GM06990 (cell line): ENCODE results near the gene MRPL18.
A peak's percentile ranks its signal among the peaks of the same experiment; 100 is the strongest.
"Not testable (repeated sequence)": the region's sequence is repeated elsewhere in the genome, so short reads cannot be mapped to it uniquely, and the experiment has no call there.

Experiments
- DNase-seq: peaks from one replicate; pipeline ENCODE4 v3.0.0-alpha.2; 2011; ENCODE audit not compliant: insufficient read length; ENCODE audit errors: extremely low read depth
- H3K27me3 ChIP-seq: replicated peaks from 2 replicates; pipeline ENCODE4 v1.6.0; 2011; ENCODE audit warnings: low read length; ENCODE audit not compliant: control insufficient read depth, insufficient read depth
- H3K36me3 ChIP-seq: 2 replicates; pipeline ENCODE4 v1.5.1; 2011; ENCODE audit warnings: low read length; ENCODE audit not compliant: control insufficient read depth, insufficient read depth
- H3K4me3 ChIP-seq: replicated peaks from 2 replicates; pipeline ENCODE4 v1.5.1; 2011; ENCODE audit warnings: low read depth, mild to moderate bottlenecking, control low read depth, low read length
- TF ChIP-seq, protein P1 (sequence below): IDR thresholded peaks from 2 replicates; pipeline ENCODE4 v1.5.1; 2011; ENCODE audit warnings: low read length, control low read depth, mild to moderate bottlenecking, inconsistent platforms; ENCODE audit not compliant: insufficient read depth, poor library complexity, severe bottlenecking

MRPL18 gene

DNA sequence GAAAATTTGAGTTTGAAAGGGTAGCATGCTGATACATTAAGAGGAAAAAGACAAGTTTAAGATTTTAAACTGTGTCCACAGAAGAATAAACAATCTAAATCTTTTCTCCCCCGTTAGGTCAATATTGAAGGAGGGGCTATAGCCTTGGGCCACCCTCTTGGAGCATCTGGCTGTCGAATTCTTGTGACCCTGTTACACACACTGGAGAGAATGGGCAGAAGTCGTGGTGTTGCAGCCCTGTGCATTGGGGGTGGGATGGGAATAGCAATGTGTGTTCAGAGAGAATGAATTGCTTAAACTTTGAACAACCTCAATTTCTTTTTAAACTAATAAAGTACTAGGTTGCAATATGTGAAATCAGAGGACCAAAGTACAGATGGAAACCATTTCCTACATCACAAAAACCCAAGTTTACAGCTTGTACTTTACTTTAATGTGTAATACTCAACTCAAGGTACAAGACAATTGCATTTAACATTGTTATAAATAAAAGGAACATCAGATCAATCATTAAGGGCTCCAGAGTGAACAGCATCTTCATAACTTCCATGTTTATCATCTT, 11.6 kb upstream of the MRPL18 start:
- Histone ChIP-seq H3K4me3 (no peak overlapping the region), H3K36me3 (peaks cover 27% of the 10 kb centered on the region), H3K27me3 (no peaks in the 10 kb centered on the region)
- no peak for DNase-seq
- TF ChIP-seq, protein P1, sequence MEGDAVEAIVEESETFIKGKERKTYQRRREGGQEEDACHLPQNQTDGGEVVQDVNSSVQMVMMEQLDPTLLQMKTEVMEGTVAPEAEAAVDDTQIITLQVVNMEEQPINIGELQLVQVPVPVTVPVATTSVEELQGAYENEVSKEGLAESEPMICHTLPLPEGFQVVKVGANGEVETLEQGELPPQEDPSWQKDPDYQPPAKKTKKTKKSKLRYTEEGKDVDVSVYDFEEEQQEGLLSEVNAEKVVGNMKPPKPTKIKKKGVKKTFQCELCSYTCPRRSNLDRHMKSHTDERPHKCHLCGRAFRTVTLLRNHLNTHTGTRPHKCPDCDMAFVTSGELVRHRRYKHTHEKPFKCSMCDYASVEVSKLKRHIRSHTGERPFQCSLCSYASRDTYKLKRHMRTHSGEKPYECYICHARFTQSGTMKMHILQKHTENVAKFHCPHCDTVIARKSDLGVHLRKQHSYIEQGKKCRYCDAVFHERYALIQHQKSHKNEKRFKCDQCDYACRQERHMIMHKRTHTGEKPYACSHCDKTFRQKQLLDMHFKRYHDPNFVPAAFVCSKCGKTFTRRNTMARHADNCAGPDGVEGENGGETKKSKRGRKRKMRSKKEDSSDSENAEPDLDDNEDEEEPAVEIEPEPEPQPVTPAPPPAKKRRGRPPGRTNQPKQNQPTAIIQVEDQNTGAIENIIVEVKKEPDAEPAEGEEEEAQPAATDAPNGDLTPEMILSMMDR = no peak

DNA sequence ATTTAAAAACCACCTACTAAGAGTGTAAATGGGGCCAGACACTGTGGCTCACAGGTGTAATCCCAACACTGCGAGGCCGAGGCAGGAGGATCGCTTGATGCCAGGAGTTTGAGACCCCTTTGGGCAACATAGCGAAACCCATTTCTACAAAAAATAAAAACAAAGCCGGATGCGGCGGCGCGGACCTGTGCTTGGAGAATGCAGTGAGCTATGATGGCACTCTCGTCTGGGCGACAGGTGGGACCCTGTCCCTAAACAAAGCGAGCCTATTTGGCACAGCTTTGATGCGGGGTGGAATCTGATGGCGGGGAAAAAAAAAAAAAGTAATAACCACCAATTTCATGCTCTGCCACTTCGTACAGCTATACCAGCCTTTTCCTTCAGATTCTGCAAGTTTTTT, 2.0 kb upstream of the MRPL18 start:
- DNase-seq = no peak
- H3K36me3 ChIP-seq = peaks cover 6% of the 10 kb centered on the region

GRCh38 chr6:159788753-159789376, 1.4 kb upstream of the MRPL18 start:
- Histone ChIP-seq H3K4me3 (peak overlapping the region; percentile 99), H3K36me3 (peaks cover 4% of the 10 kb centered on the region), H3K27me3 (no peaks in the 10 kb centered on the region)
- DNase-seq = peak; percentile 64
- TF ChIP-seq, protein P1 = no peak

More for the DNA sequence above, 2.0 kb upstream of the MRPL18 start:
- Histone ChIP-seq H3K27me3 (no peaks in the 10 kb centered on the region), H3K4me3 (peak overlapping the region; percentile 99)
- TF ChIP-seq, protein P1 = no peak

DNA sequence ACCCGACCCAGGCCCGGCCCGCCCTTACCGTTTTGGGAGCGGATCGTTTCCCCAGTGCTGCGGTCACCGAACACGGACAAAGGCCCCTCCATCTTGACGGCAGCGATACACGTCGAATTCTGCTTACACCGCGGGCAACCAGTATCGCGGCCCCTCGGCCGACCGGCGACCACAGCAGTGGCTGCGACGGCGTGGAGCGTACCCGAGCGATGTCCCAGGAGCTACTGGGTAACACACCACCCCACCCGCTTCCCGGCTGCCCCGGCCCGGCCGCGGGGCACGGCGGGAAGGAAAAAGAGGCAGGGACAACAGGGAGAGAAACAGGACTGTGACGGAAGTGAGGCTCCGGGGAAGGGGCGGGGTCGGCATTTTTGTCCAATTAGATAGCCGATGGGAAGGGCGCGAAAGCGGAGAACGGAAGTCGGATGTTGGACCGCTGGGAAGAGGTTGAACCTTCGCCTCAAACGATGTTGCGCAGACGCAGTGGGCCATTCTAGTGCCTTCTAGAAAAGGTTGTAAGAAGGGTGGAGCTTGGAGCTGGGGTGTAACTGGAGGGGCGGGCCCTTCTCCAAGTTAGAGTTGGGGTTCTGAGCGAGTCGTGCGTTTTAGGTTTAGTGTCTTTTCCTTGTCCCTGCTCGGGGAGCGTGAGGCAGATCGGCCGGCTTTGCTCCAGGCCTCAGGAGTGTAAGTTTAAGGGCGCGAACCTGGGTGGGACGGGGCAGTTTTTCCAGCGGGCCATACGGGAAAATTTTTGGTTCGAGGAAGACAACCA, 704 bp upstream of the MRPL18 start, which contains the start of gene TCP1:
TCP1 (minus strand) TSS at position 226 of the 772 bp plus-strand sequence; CDS start at position 92, 134 bp downstream.
- H3K36me3 ChIP-seq = peaks cover 4% of the 10 kb centered on the region

DNA sequence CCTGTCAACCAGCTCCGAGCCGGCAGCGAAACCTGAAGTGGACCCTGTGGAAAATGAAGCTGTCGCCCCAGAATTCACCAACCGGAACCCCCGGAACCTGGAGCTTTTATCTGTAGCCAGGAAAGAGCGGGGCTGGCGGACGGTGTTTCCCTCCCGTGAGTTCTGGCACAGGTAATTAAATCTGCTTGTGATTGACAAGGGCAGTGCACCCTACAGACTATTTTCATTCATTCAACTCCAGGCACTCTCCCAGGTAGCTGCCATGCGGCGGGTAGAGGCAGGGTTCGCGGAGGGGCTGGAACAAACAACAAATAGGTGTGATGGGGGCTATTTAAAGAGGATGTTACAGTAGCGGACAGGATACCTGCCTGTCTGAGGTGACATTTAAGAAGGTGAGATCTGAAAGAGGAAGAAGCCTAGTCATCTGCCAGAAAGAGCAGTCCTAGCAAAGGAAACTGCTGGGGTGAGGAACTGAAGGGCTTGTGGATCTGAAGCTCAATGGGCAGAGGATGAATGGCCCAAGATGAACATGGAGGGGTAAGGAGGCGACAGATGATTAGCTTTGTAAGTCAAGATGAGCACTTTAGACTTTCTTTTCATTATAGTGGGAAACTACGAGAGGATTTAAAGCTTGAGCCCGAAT, 810 bp downstream of the MRPL18 start:
- TF ChIP-seq, protein P1 = no peak
- Histone ChIP-seq H3K36me3 (peaks cover 6% of the 10 kb centered on the region), H3K27me3 (no peaks in the 10 kb centered on the region), H3K4me3 (peak overlapping the region; percentile 99)
- DNase-seq = peak; percentile 36

More for the DNA sequence above, 704 bp upstream of the MRPL18 start, which contains the start of gene TCP1:
- Histone ChIP-seq H3K27me3 (no peaks in the 10 kb centered on the region), H3K4me3 (peak within 1 kb of the TSS; percentile 99)
- TF ChIP-seq, protein P1 = no peak
- DNase-seq = peak; percentile 97

DNA sequence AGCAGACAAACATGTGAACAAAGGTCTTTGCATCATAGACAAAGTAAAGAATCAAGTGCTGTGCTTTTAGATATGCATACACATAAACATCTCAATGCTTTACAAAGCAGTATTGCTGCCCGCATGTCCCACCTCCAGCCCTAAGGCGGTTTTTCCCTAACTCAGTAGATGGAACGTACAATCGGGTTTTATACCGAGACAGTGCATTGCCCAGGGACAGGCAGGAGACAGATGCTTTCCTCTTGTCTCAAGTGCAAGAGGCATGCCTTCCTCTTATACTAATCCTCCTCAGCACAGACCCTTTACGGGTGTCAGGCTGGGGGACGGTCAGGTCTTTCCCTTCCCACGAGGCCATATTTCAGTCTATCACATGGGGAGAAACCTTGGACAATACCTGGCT, 4.7 kb downstream of the MRPL18 start:
- H3K27me3 ChIP-seq, H3K4me3 ChIP-seq, DNase-seq, H3K36me3 ChIP-seq: not testable (repeated sequence)
